Astrocyte (in vitro differentiated cells and primary cell): Measurements from ENCODE around the gene CYTH3.

Experiments
- CTCF ChIP-seq: IDR thresholded peaks from 2 replicates; pipeline ENCODE4 v1.5.1; 2011; ENCODE audit warnings: low read depth, mild to moderate bottlenecking, inconsistent platforms, low read length, moderate library complexity; ENCODE audit not compliant: insufficient read depth
- EZH2 ChIP-seq: IDR thresholded peaks from 2 replicates; pipeline ENCODE4 v1.6.1; 2012; ENCODE audit warnings: mild to moderate bottlenecking, low read length, inconsistent platforms; ENCODE audit not compliant: insufficient read depth

DNA sequence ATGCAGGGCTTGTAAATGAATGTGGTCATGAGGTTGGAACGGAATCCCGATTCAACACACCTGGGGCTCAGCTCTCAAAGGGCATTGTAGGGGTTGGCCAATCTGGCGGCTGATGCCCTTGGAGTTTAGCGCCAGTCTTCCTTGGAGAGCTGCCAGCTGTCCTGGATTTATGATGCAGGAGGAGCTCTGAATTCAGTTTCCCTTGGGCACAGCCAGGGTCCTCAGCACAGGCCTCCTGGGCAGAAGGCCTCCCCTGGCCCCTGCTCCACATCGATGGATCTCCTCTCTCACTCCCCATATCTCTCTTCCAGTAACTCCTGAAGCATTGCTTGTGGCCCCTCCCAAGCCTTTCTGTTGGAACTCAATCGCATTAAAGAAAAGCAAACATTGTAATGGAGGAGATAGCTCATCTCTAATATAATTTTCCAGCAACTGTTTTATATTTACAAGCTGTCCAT is 985 bp upstream of the CYTH3 start:
- TF ChIP-seq CTCF (no peak), EZH2 (no peak)
